ENCODE results near the gene HOXB1. TPM values are rescaled to one million over a fixed set of nuclear protein-coding genes. Genes with fewer than 3 reads are reported as not detected.

HOXB1 gene
- total and polyA plus RNA-seq, 2 of the 8 experiments (the other 6 are each of a cell fraction or from before 2014, with no cell fraction given): not detected

- no peak for FAIRE-seq
- POLR2A ChIA-PET (ENCODE audit: partially characterized antibody): no interaction called here
Measured at GRCh38 chr17:48575066-48575582, 44.3 kb upstream of the HOXB1 start.

More at GRCh38 chr17:48575066-48575582, 44.3 kb upstream of the HOXB1 start:
- Histone ChIP-seq H3K36me3 (ENCODE audit: control insufficient read depth in 2 of 4, insufficient read depth in 4 of 4, low read length in 3 of 4) (no peaks in the 10 kb centered on the region; a peak in 1 of 8 replicates), H3K4me3 (ENCODE audit: extremely low read depth in 1 of 4, insufficient read depth in 2 of 4, low read depth in 3 of 4, low read length in 4 of 4) (no peak overlapping the region), H2BK120ac (replicated peaks; ENCODE audit: low read depth, low read length) (no peak overlapping the region), H3K79me2 (ENCODE audit: control insufficient read depth in 1 of 2, insufficient read depth in 2 of 2, low read length in 2 of 2) (no peaks in the 10 kb centered on the region), H3K18ac (ENCODE audit: extremely low read depth, low read length) (no peak overlapping the region), H4K20me1 (replicated peaks in 1 of 2; ENCODE audit: control insufficient read depth in 1 of 2, insufficient read depth in 2 of 2, low read length in 2 of 2) (peaks cover 18 to 44% of the 10 kb centered on the region in 2 experiments), H3K9ac (replicated peaks in 1 of 4; ENCODE audit: extremely low read depth in 1 of 4, low read depth in 3 of 4, low read length in 3 of 4) (no peak overlapping the region), H3K56ac (replicated peaks; ENCODE audit: insufficient read length, low read depth, low read length) (no peak overlapping the region), H3K23ac (ENCODE audit: insufficient read length) (no peak overlapping the region), H3K14ac (ENCODE audit: insufficient read length) (no peak overlapping the region), H4K5ac (ENCODE audit: insufficient read length, low read depth, low read length) (no peak overlapping the region), H3K23me2 (ENCODE audit: low read depth, low read length) (no peaks in the 10 kb centered on the region), H4K8ac (ENCODE audit: extremely low read depth, insufficient read depth, low read length) (no peak overlapping the region), H2BK20ac (ENCODE audit: low read length) (no peak overlapping the region), H2AFZ (ENCODE audit: low read length) (no peak overlapping the region), H3K79me1 (ENCODE audit: low read depth, low read length) (no peaks in the 10 kb centered on the region), H3K27ac (ENCODE audit: low read depth, low read length) (no peak overlapping the region), H3K4ac (replicated peaks; ENCODE audit: insufficient read length, low read depth, low read length) (no peak overlapping the region), H4K91ac (replicated peaks; ENCODE audit: insufficient read length, low read length) (no peak overlapping the region), H3K27me3 (replicated peaks in 1 of 4; ENCODE audit: control insufficient read depth in 3 of 4, extremely low read depth in 1 of 4, insufficient read depth in 3 of 4, low read length in 3 of 4) (peaks cover 99 to 100% (median 100%) of the 10 kb centered on the region in 4 experiments), H3K4me1 (replicated peaks in 1 of 4; ENCODE audit: control insufficient read depth in 3 of 4, insufficient read depth in 4 of 4, low read length in 3 of 4) (peaks cover 0 to 9% (median 3%) of the 10 kb centered on the region in 4 experiments; a peak in 4 of 7 replicates), H2BK5ac (ENCODE audit: low read depth, low read length) (no peak overlapping the region), H3K9me3 (ENCODE audit: insufficient read depth in 2 of 2, low read depth in 1 of 2, low read length in 1 of 2) (no peaks in the 10 kb centered on the region), H2BK15ac (ENCODE audit: low read length) (no peak overlapping the region), H2BK12ac (ENCODE audit: low read depth, low read length) (no peak overlapping the region), H3K4me2 (ENCODE audit: insufficient read depth in 1 of 2, low read depth in 2 of 2, low read length in 2 of 2) (no peak overlapping the region), H2AK5ac (ENCODE audit: low read depth, low read length) (no peak overlapping the region)
- DNase-seq (ENCODE audit: low read depth in 1 of 2, low spot score in 2 of 2): no peak
- CTCF ChIA-PET (ENCODE audit: partially characterized antibody): interaction anchor here (0.7 to 1.4 kb wide), 7 partner anchors 11 to 254 kb away, joined by 3 to 4 read pairs (median 3); no protein-coding TSS in a partner anchor
- 24% methylated on average over 7 of the region's 7 CpGs; no CpG with 5 or more reads in 1 of the 2 experiments for WGBS, 2 experiments (ENCODE audit: extremely low coverage in 1 of 2, insufficient coverage in 1 of 2, insufficient read length in 1 of 2, insufficient replicate concordance in 2 of 2, low coverage in 1 of 2, low lambda C conversion rate in 2 of 2, missing lambda C conversion rate in 1 of 2)
- no peak for TF ChIP-seq JUN (IDR thresholded peaks at IDR 0.05; ENCODE audit: low read depth, low read length)
- no peak for TF ChIP-seq CBX5 (IDR thresholded peaks at IDR 0.05; ENCODE audit: low read depth, low read length)
- no peak for TF ChIP-seq EZH2 (IDR thresholded peaks at IDR 0.05; ENCODE audit: low read depth, low read length, severe bottlenecking)
- no peak for TF ChIP-seq CEBPB (IDR thresholded peaks at IDR 0.05; ENCODE audit: low read depth, low read length)
- TF ChIP-seq HDAC6 (IDR thresholded peaks at IDR 0.05; ENCODE audit: low read depth, low read length): no peak
- TF ChIP-seq YY1 (IDR thresholded peaks at IDR 0.05; ENCODE audit: low read depth, low read length): no peak
- no peak for TF ChIP-seq SIX5 (IDR thresholded peaks at IDR 0.05; ENCODE audit: low read depth, low read length)
- TF ChIP-seq KDM1A (IDR thresholded peaks at IDR 0.05; ENCODE audit: borderline replicate concordance, low read length): no peak
- TF ChIP-seq SP2 (IDR thresholded peaks at IDR 0.05; ENCODE audit: low read length): no peak
- no peak for TF ChIP-seq CTCF (IDR thresholded peaks at IDR 0.05; ENCODE audit: control extremely low read depth in 1 of 3, insufficient read depth in 1 of 3, low read depth in 1 of 3, low read length in 3 of 3)
